ENCODE results near the gene PTPRF.

GRCh38 chr1:43613075-43613942 lies 82.6 kb downstream of the PTPRF start:
- TF ChIP-seq CTCF (conservative IDR thresholded peaks at IDR 0.05; ENCODE audit: low read depth, low read length), result no peak
- TF ChIP-seq EZH2 (IDR thresholded peaks at IDR 0.05; ENCODE audit: borderline replicate concordance, low read depth, low read length, poor library complexity, severe bottlenecking), result no peak
